Measurements from ENCODE around the gene LEUTX. TPM values are rescaled to one million over a fixed set of nuclear protein-coding genes. Genes with fewer than 3 reads are reported as not detected.

LEUTX gene, protein sequence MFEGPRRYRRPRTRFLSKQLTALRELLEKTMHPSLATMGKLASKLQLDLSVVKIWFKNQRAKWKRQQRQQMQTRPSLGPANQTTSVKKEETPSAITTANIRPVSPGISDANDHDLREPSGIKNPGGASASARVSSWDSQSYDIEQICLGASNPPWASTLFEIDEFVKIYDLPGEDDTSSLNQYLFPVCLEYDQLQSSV
- not detected for total RNA-seq

DNA sequence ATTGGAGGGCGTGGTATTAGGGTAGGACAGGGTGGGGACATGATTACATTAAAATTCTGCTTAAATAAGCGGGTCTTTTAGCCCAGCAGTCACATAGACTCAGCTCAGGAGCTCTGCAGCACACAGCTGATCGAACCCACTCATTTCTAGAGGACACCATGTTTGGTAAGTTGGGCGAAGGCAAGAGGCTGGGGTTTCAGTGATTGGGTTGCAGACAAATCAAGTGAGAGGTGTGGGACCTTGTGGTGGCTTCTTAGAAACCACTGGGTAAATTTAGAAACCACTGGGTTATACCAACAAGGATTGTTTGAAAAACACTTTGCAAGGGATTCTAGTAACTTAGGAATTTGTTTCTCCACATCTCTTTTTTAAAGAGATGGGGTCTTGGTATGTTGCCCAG is at the start of gene LEUTX:
Gene LEUTX, plus strand, starts transcription at position 92 of the 400 bp plus-strand sequence. Its CDS starts 67 bp downstream, at position 159.
- H3K27ac Mint-ChIP-seq, result no peak within 1 kb of the TSS
- no peaks in the 10 kb centered on the region for H3K9me3 Mint-ChIP-seq
- ATAC-seq, result peak; percentile 28 to 97
- peak in 1 of 2 donors; percentile 20 for DNase-seq (ENCODE audit: low spot score in 2 of 2)
- H3K36me3 Mint-ChIP-seq, result no peaks in the 10 kb centered on the region

DNA sequence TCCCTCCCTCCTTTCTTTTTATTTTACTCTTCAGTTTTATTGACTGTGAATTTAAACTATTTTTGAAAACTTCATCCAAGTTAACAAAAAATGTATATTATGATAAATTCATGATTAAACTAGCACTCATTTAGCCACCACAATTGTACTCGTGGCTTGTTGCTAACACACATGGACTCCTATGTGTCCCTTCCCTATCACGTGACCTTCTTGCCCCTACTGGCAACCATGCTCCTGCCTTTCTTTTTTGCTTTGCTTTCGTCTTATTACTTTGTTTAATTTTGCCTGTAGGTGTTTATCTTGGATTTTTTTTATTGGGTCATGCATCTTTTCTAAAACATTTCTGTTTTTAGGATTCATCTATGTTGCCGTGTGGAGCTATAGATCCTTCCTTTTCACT is 49.1 kb upstream of the LEUTX start:
- no peak overlapping the region for H3K27ac Mint-ChIP-seq
- no peak for DNase-seq (ENCODE audit: low spot score in 2 of 2)
- peaks cover 4 to 5% of the 10 kb centered on the region in 2 donors for H3K9me3 Mint-ChIP-seq
- H3K36me3 Mint-ChIP-seq, result no peaks in the 10 kb centered on the region
- no peak for ATAC-seq

DNA sequence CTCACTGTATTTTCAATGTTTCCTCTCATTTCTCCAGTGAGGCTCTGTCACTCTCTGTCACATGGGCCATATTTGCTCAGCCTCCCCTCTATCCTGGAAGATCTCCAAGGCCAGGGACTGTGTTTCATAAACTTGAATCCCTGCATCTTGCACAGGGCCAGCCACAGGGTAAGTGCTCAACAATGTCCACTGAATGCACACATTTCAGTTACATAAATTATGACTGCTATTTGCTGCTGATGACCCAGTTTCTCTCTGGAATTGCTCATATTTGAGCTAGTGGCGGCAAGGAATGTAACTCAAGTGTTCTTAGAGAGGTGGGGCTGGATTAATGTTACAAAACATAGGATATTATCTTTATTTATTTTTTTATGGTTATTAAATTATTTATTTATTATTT is 47.0 kb upstream of the LEUTX start:
- no peak for DNase-seq (ENCODE audit: low spot score in 2 of 2)
- no peaks in the 10 kb centered on the region for H3K36me3 Mint-ChIP-seq
- no peak overlapping the region for H3K27ac Mint-ChIP-seq
- H3K9me3 Mint-ChIP-seq, result peaks cover 4 to 5% of the 10 kb centered on the region in 2 donors
- ATAC-seq, result no peak

DNA sequence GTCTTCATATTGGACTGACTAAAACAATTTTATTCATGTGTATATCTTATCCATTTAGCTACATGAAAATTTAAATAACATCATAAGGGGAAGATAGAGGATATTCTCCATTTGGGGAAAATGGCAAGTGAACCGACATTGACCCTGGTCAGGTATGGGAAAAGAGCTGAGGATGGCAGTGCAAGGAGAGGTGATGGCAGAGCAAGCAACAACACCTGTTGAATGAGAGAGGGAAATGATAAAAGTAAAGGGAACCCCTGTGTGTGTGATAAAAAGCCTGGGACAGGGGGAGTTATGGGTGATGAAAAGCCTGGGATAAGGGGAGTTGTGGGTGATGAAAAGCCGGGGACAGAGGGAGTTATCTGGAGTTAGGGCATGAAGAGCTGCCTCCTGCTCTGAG is 44.8 kb upstream of the LEUTX start:
- Mint-ChIP-seq H3K36me3 (no peaks in the 10 kb centered on the region), H3K9me3 (peaks cover 4 to 5% of the 10 kb centered on the region in 2 donors), H3K27ac (peak overlapping the region in 1 of 2 donors; percentile 39)
- no peak for ATAC-seq
- no peak for DNase-seq (ENCODE audit: low spot score in 2 of 2)

DNA sequence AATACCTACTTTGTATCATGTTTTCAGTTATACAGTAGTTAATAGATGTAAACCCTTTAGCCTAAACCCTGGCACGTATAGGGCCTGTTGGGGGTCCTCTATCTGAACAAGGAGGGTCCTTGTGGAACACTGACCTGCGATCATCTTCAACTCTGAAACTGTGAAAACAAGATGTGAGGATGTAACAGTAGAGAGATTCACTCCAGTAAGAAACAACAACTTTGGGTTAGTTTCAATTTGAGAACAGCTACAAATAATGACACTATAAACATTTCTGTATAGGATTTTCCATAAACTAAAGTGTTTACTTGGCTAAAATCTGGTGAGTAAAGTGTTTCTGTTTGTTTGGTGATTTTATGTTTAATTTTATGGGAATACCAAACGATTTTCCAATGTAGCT is 43.0 kb upstream of the LEUTX start:
- Mint-ChIP-seq H3K27ac (peak overlapping the region in 1 of 2 donors; percentile 31), H3K9me3 (peaks cover 4 to 5% of the 10 kb centered on the region in 2 donors), H3K36me3 (no peaks in the 10 kb centered on the region)
- ATAC-seq (peak in 1 of 2 donors; percentile 70), DNase-seq (ENCODE audit: low spot score in 2 of 2) (no peak)

DNA sequence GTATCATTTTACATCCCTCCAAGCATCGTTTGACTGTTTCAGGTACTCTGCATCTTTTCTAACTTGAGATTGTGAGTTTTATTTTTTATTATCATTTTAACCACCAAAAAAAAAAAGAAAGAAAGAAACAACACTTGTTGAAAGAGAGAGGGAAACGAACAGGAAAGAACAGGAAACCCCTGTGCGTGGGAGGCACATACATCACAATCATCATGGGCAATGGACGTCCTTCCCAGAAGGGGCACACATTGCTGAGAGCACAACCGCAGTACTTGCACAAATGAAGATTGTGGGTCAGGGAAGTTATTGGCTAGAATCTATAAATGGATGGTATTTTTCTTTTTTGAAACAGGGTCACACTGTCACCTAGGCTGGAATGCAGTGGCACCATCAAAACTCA is 42.6 kb upstream of the LEUTX start:
- Mint-ChIP-seq H3K36me3 (no peaks in the 10 kb centered on the region), H3K9me3 (peaks cover 4 to 5% of the 10 kb centered on the region in 2 donors), H3K27ac (peak overlapping the region in 1 of 2 donors; percentile 31)
- no peak for ATAC-seq
- DNase-seq (ENCODE audit: low spot score in 2 of 2), result no peak

DNA sequence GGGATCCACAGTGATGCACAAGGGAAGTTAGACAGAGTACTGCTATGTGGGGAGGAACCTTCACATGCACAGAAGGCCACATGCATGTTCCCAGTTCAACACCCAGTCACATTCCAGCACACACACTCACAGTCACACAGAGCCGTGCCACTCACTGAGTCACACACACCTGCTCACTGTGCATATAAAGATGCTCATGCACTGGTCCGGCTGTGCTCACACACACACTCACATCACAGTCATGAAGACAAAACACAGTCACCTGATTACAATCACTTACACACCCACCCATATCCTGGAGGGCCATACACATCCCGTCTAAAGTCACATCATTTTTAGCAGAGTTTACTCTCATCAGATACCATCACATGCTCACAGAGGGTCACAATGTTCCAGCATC is 41.3 kb upstream of the LEUTX start:
- peaks cover 4 to 5% of the 10 kb centered on the region in 2 donors for H3K9me3 Mint-ChIP-seq
- peak overlapping the region in 1 of 2 donors; percentile 8 for H3K27ac Mint-ChIP-seq
- peak; percentile 32 to 65 for ATAC-seq
- H3K36me3 Mint-ChIP-seq, result no peaks in the 10 kb centered on the region
- no peak for DNase-seq (ENCODE audit: low spot score in 2 of 2)

DNA sequence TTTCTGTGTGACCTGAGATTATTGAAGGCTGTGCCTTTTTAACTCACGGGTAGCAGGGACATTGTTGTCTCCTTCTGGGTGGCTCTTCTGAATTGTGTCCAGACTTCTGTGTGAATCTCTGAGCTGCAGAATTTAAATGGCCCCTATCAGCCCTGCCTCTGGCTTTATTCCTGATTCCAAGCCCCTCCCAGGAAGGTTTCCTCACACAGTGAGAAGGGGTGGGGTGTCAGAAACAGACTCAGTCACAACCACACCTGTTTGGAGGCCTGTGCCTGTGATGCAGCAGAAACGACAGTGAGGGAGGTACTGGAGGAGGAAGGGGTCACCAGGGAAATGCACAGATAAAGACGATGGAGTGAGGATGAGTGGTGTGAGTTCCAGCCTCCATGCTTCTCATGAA is 40.8 kb upstream of the LEUTX start, which contains the start of gene CLC:
Gene CLC, minus strand, starts transcription at position 139 of the 400 bp plus-strand sequence. Its CDS starts 77 bp downstream, at position 62.
- Mint-ChIP-seq H3K36me3 (no peaks in the 10 kb centered on the region), H3K27ac (peak within 1 kb of the TSS in 1 of 2 donors; percentile 8), H3K9me3 (peaks cover 4 to 5% of the 10 kb centered on the region in 2 donors)
- no peak for DNase-seq (ENCODE audit: low spot score in 2 of 2)
- no peak for ATAC-seq

DNA sequence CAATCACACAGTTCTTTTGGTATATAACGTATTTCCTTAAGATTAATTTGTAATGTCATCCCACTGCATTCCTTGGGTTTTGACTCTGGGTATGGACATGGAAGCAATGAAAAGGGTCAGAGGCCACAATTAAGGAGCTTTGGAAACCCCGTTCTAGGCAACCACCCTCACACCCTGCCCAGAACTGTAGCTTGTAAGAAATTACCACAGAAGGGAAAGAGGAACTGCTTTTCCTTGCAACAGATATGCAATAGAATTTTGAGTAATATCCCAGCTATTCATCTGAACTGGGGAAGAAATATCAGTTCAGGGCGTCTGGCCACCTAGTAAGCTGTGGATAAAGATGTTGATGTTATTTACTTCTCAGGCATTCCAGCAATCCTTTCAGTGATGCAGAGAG is 39.8 kb upstream of the LEUTX start:
- Mint-ChIP-seq H3K36me3 (no peaks in the 10 kb centered on the region), H3K27ac (no peak overlapping the region), H3K9me3 (peaks cover under 1 to 6% of the 10 kb centered on the region in 2 donors)
- ATAC-seq (no peak), DNase-seq (ENCODE audit: low spot score in 2 of 2) (no peak)

DNA sequence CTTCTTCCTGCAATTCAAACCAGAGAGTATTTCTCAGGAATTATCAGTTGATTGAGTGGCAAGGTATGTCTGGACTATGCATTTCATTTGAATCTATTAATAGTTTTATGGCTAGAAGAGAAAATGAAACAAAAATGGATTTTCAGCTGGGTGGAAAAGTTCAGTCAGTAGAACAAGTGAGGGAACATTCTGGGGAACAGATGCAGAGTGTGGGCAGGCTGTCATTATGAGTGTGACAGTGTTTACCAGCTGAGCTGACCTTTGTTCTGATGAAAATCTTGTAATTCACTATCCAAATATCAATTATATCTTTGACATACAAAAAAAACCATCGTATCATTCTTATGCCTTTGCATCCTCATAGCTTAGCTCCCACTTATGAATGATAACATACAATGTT is 38.3 kb upstream of the LEUTX start:
- no peak for DNase-seq (ENCODE audit: low spot score in 2 of 2)
- Mint-ChIP-seq H3K27ac (peak overlapping the region in 1 of 2 donors; percentile 46), H3K36me3 (no peaks in the 10 kb centered on the region), H3K9me3 (peaks cover 0 to 5% of the 10 kb centered on the region in 2 donors)
- ATAC-seq, result peak; percentile 63 to 68

DNA sequence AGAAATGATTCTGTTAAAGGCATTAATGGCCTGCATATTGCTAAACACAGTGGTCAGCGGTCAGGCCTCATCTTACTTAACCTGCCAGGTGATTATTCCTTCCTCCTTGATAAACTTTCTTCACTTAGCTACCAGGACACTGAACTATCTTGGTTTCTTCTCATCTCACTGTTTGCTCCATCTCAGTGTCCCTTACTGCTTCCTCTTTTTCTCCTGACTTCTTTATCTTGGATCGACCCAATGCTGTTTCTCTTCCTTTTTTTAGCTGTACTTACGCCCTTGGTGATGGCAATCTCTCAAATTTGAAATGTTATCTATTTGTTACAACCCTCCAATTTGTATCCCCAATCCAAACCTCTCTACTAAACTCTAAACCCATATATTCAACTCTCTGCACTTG is 33.0 kb upstream of the LEUTX start:
- peaks cover 0 to 9% of the 10 kb centered on the region in 2 donors for H3K9me3 Mint-ChIP-seq
- H3K27ac Mint-ChIP-seq, result no peak overlapping the region
- no peak for ATAC-seq
- H3K36me3 Mint-ChIP-seq, result no peaks in the 10 kb centered on the region
- DNase-seq (ENCODE audit: low spot score in 2 of 2), result no peak

DNA sequence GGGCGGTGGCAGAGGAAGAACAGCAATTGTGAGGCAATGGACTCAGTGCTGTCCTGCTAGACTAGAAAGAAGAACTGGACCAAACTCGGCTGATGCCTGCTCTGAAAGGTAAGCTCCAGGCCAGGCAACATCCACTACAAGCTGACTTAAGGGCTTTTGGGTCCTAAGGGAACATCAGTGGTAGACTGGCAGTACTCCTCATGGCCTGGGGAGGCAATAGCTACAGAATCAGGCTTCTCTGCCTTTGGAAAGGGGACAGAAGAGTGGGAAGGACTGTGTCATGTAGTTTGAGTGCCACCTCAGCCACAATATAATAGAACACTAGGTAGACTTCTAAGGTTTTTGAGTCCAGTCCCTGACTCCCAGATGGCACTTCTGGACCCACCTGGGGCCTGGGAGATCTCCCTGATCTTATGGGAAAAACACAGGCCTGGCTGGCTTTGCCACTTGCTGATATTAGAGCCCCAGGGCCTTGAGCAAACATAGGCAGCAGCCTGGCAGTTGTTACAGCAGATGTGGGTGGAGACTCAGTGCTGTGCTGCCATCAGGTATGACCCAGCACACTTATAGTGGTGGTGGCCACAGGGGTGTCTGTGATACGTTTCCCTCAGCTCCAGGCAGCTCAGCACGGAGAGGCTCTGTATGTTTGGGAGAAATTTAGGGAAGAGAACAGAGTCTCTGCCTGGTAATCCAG is 31.7 kb upstream of the LEUTX start:
- peaks cover 0 to 9% of the 10 kb centered on the region in 2 donors for H3K9me3 Mint-ChIP-seq
- H3K27ac Mint-ChIP-seq, result no peak overlapping the region
- no peaks in the 10 kb centered on the region for H3K36me3 Mint-ChIP-seq
- ATAC-seq (no peak), DNase-seq (ENCODE audit: low spot score in 2 of 2) (no peak)

DNA sequence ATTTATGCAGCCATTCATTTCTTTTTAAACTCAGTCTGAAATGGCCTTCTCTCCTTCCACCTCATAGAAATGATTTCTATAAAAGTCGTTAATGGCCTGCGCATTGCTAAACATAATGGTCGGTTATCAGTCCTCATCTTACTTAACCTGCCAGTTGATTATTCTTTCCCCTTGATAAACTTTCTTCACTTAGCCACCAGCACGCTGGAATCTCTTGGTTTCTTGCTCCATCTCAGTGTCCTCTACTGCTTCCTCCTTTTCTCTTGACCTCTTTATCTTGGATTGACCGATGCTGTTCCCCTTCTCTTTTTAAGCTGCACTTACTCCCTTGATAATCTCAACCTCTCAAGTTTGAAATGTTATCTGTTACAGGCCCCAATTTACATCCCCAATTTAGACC is 28.7 kb upstream of the LEUTX start:
- no peak for DNase-seq (ENCODE audit: low spot score in 2 of 2)
- H3K27ac Mint-ChIP-seq, result no peak overlapping the region
- ATAC-seq, result no peak
- peaks cover 0 to 5% of the 10 kb centered on the region in 2 donors for H3K9me3 Mint-ChIP-seq
- H3K36me3 Mint-ChIP-seq, result no peaks in the 10 kb centered on the region

DNA sequence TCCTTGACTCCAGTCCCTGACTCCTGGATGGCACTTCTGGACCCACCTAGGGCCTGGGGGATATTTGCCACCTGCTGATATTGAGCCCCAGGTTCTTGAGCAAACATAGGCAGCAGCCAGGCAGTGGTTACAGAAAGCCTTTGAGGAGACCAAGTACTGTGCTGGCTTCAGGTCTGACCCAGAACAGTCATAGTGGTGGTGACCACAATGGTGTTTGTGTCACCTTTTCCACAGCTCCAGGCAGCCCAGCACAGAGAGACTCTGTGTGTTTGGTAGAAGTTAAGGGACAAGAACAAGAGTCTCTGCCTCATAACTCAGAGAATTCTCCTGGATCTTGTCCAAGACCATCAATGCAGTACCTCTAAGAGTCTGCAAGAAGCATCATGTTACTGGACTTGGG is 26.3 kb upstream of the LEUTX start:
- peak in 1 of 2 donors; percentile 13 for DNase-seq (ENCODE audit: low spot score in 2 of 2)
- Mint-ChIP-seq H3K36me3 (no peaks in the 10 kb centered on the region), H3K9me3 (no peaks in the 10 kb centered on the region), H3K27ac (no peak overlapping the region)
- ATAC-seq, result peak; percentile 90 to 99

DNA sequence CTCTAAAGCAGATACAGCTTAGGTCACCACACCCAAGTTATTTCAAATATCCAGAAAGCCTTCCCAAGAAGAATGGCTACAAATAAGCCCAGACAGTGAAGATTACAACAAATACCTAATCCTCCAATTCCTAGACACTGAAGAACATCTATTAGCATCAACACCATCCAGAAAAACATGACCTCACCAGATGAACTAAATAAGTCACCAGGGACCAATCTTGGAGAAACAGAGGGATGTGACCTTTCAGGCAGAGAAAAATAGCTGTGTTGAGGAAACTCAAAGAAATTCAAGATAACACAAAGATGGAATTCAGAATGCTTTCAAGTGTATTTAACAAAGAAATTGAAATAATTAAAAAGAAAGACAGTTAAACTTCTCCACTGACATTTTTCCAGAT is 25.9 kb upstream of the LEUTX start:
- Mint-ChIP-seq H3K27ac (no peak overlapping the region), H3K36me3 (no peaks in the 10 kb centered on the region), H3K9me3 (no peaks in the 10 kb centered on the region)
- no peak for ATAC-seq
- DNase-seq (ENCODE audit: low spot score in 2 of 2), result no peak

DNA sequence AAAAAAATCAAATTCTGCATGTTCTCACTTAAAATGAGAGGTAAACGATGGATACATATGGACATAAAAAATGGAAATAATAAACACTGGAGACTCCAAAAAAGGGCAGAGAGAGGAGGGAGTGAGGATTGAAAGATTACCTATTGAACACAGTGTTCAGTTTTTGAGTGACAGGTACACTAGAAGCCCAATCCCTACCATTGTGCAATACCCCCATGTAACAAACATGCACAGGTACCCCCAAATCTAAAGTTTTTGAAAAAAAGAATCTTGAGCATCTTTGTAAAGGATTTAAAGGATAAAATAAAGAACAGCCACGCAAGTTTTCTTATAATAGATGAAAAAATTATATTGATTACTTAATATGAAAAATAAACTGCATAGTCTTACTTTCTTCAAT is 24.1 kb upstream of the LEUTX start:
- no peak for ATAC-seq
- Mint-ChIP-seq H3K27ac (no peak overlapping the region), H3K9me3 (no peaks in the 10 kb centered on the region)

DNA sequence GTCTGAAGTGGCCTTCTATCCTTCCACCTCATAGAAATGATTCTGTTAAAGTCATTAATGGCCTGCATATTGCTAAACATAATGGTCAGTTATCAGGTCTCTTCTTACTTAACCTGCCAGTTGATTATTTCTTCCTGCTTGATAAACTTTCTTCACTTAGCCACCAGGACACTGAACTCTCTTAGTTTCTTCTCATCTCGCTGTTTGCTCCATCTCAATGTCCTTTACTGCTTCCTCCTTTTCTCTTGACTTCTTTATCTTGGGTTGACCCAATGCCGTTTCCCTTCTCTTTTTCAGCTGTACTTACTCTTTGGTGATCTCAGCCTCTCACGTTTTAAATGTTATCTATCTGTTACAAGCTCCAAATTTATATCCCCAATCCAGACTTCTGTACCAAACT is 23.7 kb upstream of the LEUTX start:
- Mint-ChIP-seq H3K27ac (no peak overlapping the region), H3K9me3 (no peaks in the 10 kb centered on the region), H3K36me3 (no peaks in the 10 kb centered on the region)
- DNase-seq (ENCODE audit: low spot score in 2 of 2) (no peak), ATAC-seq (no peak)

More for the DNA sequence above, 24.1 kb upstream of the LEUTX start:
- no peak for DNase-seq (ENCODE audit: low spot score in 2 of 2)
- no peaks in the 10 kb centered on the region for H3K36me3 Mint-ChIP-seq

All from activated naive CD4-positive, alpha-beta T cell treated with anti-CD3 and anti-CD28 coated beads, Interleukin-2, amount 50 U/mL, for 72 hours (primary cell).